SU-DHL-6 (cell line): Measurements from ENCODE around the gene ITPR3.

ENCODE experiments used
- H2AFZ ChIP-seq: fragments of 200-600 bp; sonication (generic); 2 replicates; pipeline ENCODE4 v1.6.1; 2014; ENCODE audit warnings: low read depth, mild to moderate bottlenecking, moderate library complexity, mixed read lengths, antibody characterized with exemption, low read length; ENCODE audit not compliant: severe bottlenecking
- H3F3A ChIP-seq: fragments of 200-600 bp; shearing (Covaris generic); 2 replicates; pipeline ENCODE4 v1.6.0; 2016; ENCODE audit warnings: antibody characterized with exemption, mild to moderate bottlenecking; ENCODE audit not compliant: insufficient read depth
- H3K27ac ChIP-seq: fragments of 200-600 bp; sonication (generic); 2 replicates; pipeline ENCODE4 v1.5.1; 2016; ENCODE audit warnings: low read depth, mild to moderate bottlenecking, low read length, moderate library complexity, mixed read lengths
- H3K27me3 ChIP-seq: fragments of 200-600 bp; sonication (generic), shearing (Covaris generic); 2 replicates; pipeline ENCODE4 v1.6.0; 2014; ENCODE audit warnings: mild to moderate bottlenecking, low read length
- H3K36me3 ChIP-seq: fragments of 200-600 bp; sonication (generic); 2 replicates; pipeline ENCODE4 v1.6.1; 2014; ENCODE audit warnings: mild to moderate bottlenecking, low read length, mixed read lengths
- H3K4me2 ChIP-seq: fragments of 300-600, 200-600 bp; shearing (Covaris generic), sonication (generic); 2 replicates; pipeline ENCODE4 v1.6.0; 2014; ENCODE audit warnings: low read length, low read depth, mild to moderate bottlenecking; ENCODE audit not compliant: poor library complexity, severe bottlenecking
- H3K4me3 ChIP-seq: fragments of 200-600 bp; sonication (generic); 2 replicates; pipeline ENCODE4 v1.5.1; 2014; ENCODE audit warnings: antibody characterized with exemption, low read length, mild to moderate bottlenecking, mixed read lengths; ENCODE audit not compliant: insufficient read depth, poor library complexity, severe bottlenecking
- H3K79me2 ChIP-seq: fragments of 200-600 bp; sonication (generic); 2 replicates; pipeline ENCODE4 v1.6.1; 2014; ENCODE audit warnings: mild to moderate bottlenecking, low read length, moderate library complexity; ENCODE audit not compliant: insufficient read depth
- H3K9ac ChIP-seq: fragments of 200-600 bp; sonication (generic); 2 replicates; pipeline ENCODE4 v1.7.0; 2014; ENCODE audit warnings: mild to moderate bottlenecking, low read length
- H3K9me2 ChIP-seq: fragments of 200-600 bp; sonication (generic); replicated peaks from 2 replicates; pipeline ENCODE4 v1.6.1; 2014; ENCODE audit warnings: low read length; ENCODE audit not compliant: insufficient read depth
- H3K9me3 ChIP-seq: fragments of 200-600 bp; sonication (generic); 2 replicates; pipeline ENCODE4 v1.6.1; 2014; ENCODE audit warnings: low read length, mixed read lengths; ENCODE audit not compliant: insufficient read depth
- H4K20me1 ChIP-seq: fragments of 200-600 bp; sonication (generic); 2 replicates; pipeline ENCODE4 v1.6.1; 2014; ENCODE audit warnings: low read depth, mild to moderate bottlenecking, antibody characterized with exemption, low read length, moderate library complexity, mixed read lengths
- EZH2phosphoT487 ChIP-seq: fragments of 200-600 bp; sonication (generic), shearing (Covaris generic); conservative IDR thresholded peaks from 2 replicates; pipeline ENCODE4 v1.6.1; 2018; ENCODE audit warnings: mild to moderate bottlenecking, antibody characterized with exemption, low read length, moderate library complexity, mixed read lengths
- TF ChIP-seq, protein P1 (sequence below): fragments of 200-600 bp; sonication (generic); IDR thresholded peaks from one replicate; pipeline ENCODE4 v1.5.1; 2017; ENCODE audit warnings: antibody characterized with exemption, mild to moderate bottlenecking, low read length, moderate library complexity; ENCODE audit not compliant: insufficient read depth, poor library complexity, severe bottlenecking

The ITPR3 gene

GRCh38 chr6:33696548-33697518, 75.7 kb downstream of the ITPR3 start:
- H3F3A ChIP-seq: peaks cover 21% of the 10 kb centered on the region
- H4K20me1 ChIP-seq: no peaks in the 10 kb centered on the region
- H3K27me3 ChIP-seq: no peaks in the 10 kb centered on the region
- no peak for TF ChIP-seq EZH2phosphoT487
- TF ChIP-seq, protein P1, sequence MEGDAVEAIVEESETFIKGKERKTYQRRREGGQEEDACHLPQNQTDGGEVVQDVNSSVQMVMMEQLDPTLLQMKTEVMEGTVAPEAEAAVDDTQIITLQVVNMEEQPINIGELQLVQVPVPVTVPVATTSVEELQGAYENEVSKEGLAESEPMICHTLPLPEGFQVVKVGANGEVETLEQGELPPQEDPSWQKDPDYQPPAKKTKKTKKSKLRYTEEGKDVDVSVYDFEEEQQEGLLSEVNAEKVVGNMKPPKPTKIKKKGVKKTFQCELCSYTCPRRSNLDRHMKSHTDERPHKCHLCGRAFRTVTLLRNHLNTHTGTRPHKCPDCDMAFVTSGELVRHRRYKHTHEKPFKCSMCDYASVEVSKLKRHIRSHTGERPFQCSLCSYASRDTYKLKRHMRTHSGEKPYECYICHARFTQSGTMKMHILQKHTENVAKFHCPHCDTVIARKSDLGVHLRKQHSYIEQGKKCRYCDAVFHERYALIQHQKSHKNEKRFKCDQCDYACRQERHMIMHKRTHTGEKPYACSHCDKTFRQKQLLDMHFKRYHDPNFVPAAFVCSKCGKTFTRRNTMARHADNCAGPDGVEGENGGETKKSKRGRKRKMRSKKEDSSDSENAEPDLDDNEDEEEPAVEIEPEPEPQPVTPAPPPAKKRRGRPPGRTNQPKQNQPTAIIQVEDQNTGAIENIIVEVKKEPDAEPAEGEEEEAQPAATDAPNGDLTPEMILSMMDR: no peak
- H3K4me3 ChIP-seq: no peak overlapping the region
- H3K9ac ChIP-seq: no peak overlapping the region
- no peaks in the 10 kb centered on the region for H3K9me3 ChIP-seq
- H3K27ac ChIP-seq: no peak overlapping the region
- H3K36me3 ChIP-seq: 0 out of 2 replicates have a peak, but pooled peaks cover 3% of the 10 kb centered on the region
- H3K4me2 ChIP-seq: no peak overlapping the region
- H3K9me2 ChIP-seq: no peaks in the 10 kb centered on the region
- no peaks in the 10 kb centered on the region for H3K79me2 ChIP-seq
- no peak overlapping the region for H2AFZ ChIP-seq

DNA sequence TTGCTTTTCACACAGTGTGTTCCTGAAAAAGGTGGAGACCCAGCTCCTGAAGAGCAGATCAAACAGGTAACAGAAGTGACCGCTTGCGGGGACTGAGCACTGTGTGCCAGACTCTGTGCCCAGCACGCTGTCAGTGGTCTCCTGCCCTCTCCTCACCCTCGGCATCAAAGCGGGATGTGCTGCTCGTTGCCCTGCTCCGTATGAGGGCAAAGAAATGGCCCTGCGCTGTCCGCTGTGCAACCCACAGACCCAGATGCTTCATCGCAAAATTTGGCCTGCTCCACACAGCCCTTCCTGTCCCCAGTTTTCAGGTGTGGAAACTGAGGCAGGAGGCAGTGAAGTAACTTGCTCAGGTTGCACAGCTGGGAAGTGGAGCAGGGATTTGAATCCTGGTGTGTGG, 76.7 kb downstream of the ITPR3 start:
- TF ChIP-seq, protein P1: no peak
- TF ChIP-seq EZH2phosphoT487: no peak
- Histone ChIP-seq H3K27ac (no peak overlapping the region), H3K9ac (no peak overlapping the region), H3K9me2 (no peaks in the 10 kb centered on the region), H2AFZ (no peak overlapping the region), H3K9me3 (no peaks in the 10 kb centered on the region), H3K36me3 (0 out of 2 replicates have a peak, but pooled peaks cover 3% of the 10 kb centered on the region), H3F3A (peaks cover 21% of the 10 kb centered on the region), H3K27me3 (no peaks in the 10 kb centered on the region), H3K79me2 (no peaks in the 10 kb centered on the region), H3K4me3 (no peak overlapping the region), H4K20me1 (no peaks in the 10 kb centered on the region), H3K4me2 (no peak overlapping the region)

DNA sequence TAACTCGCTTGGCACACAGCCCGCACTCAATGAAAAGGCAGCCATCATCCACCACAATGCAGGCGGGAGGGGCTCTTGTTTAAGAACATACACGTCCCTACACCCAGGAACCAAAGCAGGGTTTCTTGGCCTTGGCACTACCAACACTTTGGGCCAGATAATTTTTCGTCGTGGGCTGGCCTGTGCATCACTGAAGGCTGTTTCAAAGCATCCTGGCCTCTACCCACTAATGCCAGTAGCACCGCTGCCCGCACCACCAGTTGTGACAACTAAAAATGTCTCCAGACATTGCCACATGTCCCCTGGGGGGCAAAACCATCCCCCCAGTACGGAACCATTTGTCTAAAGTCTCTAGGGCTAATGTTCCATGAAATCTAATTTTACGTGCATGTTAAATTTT, 77.4 kb downstream of the ITPR3 start:
- H3K79me2 ChIP-seq: no peaks in the 10 kb centered on the region
- H3K9me3 ChIP-seq: no peaks in the 10 kb centered on the region
- H3K27me3 ChIP-seq: no peaks in the 10 kb centered on the region
- H3K4me3 ChIP-seq: no peak overlapping the region
- H2AFZ ChIP-seq: no peak overlapping the region
- no peak overlapping the region for H3K4me2 ChIP-seq
- peaks cover 21% of the 10 kb centered on the region for H3F3A ChIP-seq
- H3K27ac ChIP-seq: no peak overlapping the region
- H4K20me1 ChIP-seq: no peaks in the 10 kb centered on the region
- TF ChIP-seq EZH2phosphoT487: no peak
- TF ChIP-seq, protein P1: no peak
- peaks cover 3% of the 10 kb centered on the region; the same call in 1 of the 2 replicates for H3K36me3 ChIP-seq
- no peaks in the 10 kb centered on the region for H3K9me2 ChIP-seq
- H3K9ac ChIP-seq: no peak overlapping the region
